SJSA1 (cell line): Measurements from ENCODE around the gene DICER1. TPM values are rescaled to one million over a fixed set of nuclear protein-coding genes. Genes with fewer than 3 reads are reported as not detected.

ENCODE experiments used
- DNase-seq, 2 experiments: peaks; one replicate each; pipeline ENCODE4 v3.0.0-alpha.2; 2015 to 2020; ENCODE audit warnings: low spot score in 2 of 2, low read depth in 1 of 2
- H3K27ac ChIP-seq: fragments of 250-450 bp; sonication (Bioruptor Pico); 2 replicates; pipeline ENCODE4 v1.5.1; 2020; ENCODE audit warnings: mild to moderate bottlenecking, moderate library complexity
- H3K27me3 ChIP-seq: fragments of 250-450 bp; sonication (Bioruptor Pico); replicated peaks from 2 replicates; pipeline ENCODE4 v1.5.1; 2020; ENCODE audit warnings: mild to moderate bottlenecking, moderate library complexity
- H3K36me3 ChIP-seq: fragments of 250-450 bp; sonication (Bioruptor Pico); 2 replicates; pipeline ENCODE4 v1.5.1; 2020; ENCODE audit warnings: mild to moderate bottlenecking
- H3K4me1 ChIP-seq: fragments of 250-450 bp; sonication (Bioruptor Pico); replicated peaks from 2 replicates; pipeline ENCODE4 v1.6.1; 2021; ENCODE audit warnings: mild to moderate bottlenecking
- H3K4me3 ChIP-seq: fragments of 250-450 bp; sonication (Bioruptor Pico); 2 replicates; pipeline ENCODE4 v1.5.1; 2020; ENCODE audit warnings: mild to moderate bottlenecking
- H3K9me3 ChIP-seq: fragments of 250-450 bp; sonication (Bioruptor Pico); replicated peaks from 2 replicates; pipeline ENCODE4 v1.5.1; 2020; ENCODE audit warnings: mild to moderate bottlenecking
- total RNA-seq: library from RNA; depleted of rRNA; stranded (reverse); fragments of >200 nt; shearing (Covaris generic); gene quantifications from 2 replicates; pipeline ENCODE4 v1.2.3, GENCODE V29; 2014

Gene DICER1
- total RNA-seq, 1 experiment from 2014 or later, result 28.6 TPM

- H3K4me1 ChIP-seq, result peaks cover 14% of the 10 kb centered on the region
- no peak overlapping the region for H3K27ac ChIP-seq
- no peaks in the 10 kb centered on the region; the same call in 1 of the 2 replicates for H3K27me3 ChIP-seq
- H3K9me3 ChIP-seq, result no peaks in the 10 kb centered on the region
- DNase-seq, result no peak
- H3K36me3 ChIP-seq, result peaks cover 2% of the 10 kb centered on the region; the same call in 1 of the 2 replicates
- no peak overlapping the region for H3K4me3 ChIP-seq
Observed at GRCh38 chr14:95136631-95137030, 20.7 kb downstream of the DICER1 start.

GRCh38 chr14:95134304-95134933, 22.9 kb downstream of the DICER1 start:
- Histone ChIP-seq H3K4me1 (peaks cover 14% of the 10 kb centered on the region), H3K36me3 (peaks cover 10% of the 10 kb centered on the region), H3K4me3 (no peak overlapping the region), H3K27me3 (no peaks in the 10 kb centered on the region), H3K27ac (no peak overlapping the region), H3K9me3 (no peaks in the 10 kb centered on the region)
- no peak for DNase-seq

- H3K27ac ChIP-seq, result peak overlapping the region; percentile 66
- H3K4me3 ChIP-seq, result no peak overlapping the region
- peaks cover 14% of the 10 kb centered on the region for H3K4me1 ChIP-seq
- no peaks in the 10 kb centered on the region for H3K27me3 ChIP-seq
- H3K9me3 ChIP-seq, result no peaks in the 10 kb centered on the region
- H3K36me3 ChIP-seq, result peaks cover 14% of the 10 kb centered on the region
- DNase-seq, result peak in 1 of 2 experiments; percentile 7
Observed at GRCh38 chr14:95133282-95133681, 24.0 kb downstream of the DICER1 start.

GRCh38 chr14:95132760-95133159, 24.6 kb downstream of the DICER1 start:
- Histone ChIP-seq H3K27ac (peak overlapping the region; percentile 66), H3K36me3 (peaks cover 14% of the 10 kb centered on the region), H3K9me3 (no peaks in the 10 kb centered on the region), H3K4me1 (peaks cover 14% of the 10 kb centered on the region), H3K4me3 (no peak overlapping the region), H3K27me3 (no peaks in the 10 kb centered on the region)
- peak in 1 of 2 experiments; percentile 19 for DNase-seq

- peaks cover 17% of the 10 kb centered on the region for H3K4me1 ChIP-seq
- no peaks in the 10 kb centered on the region for H3K27me3 ChIP-seq
- no peak overlapping the region for H3K27ac ChIP-seq
- H3K36me3 ChIP-seq, result peaks cover 14% of the 10 kb centered on the region
- DNase-seq, result no peak
- H3K9me3 ChIP-seq, result no peaks in the 10 kb centered on the region
- no peak overlapping the region for H3K4me3 ChIP-seq
Observed at GRCh38 chr14:95130549-95130948, 26.8 kb downstream of the DICER1 start.

- no peak for DNase-seq
- H3K27me3 ChIP-seq, result no peaks in the 10 kb centered on the region
- H3K4me1 ChIP-seq, result peaks cover 12% of the 10 kb centered on the region
- H3K4me3 ChIP-seq, result no peak overlapping the region
- H3K9me3 ChIP-seq, result no peaks in the 10 kb centered on the region
- peaks cover 27% of the 10 kb centered on the region for H3K36me3 ChIP-seq
- H3K27ac ChIP-seq, result no peak overlapping the region
Observed at GRCh38 chr14:95128140-95128539, 29.2 kb downstream of the DICER1 start.

- peaks cover 27% of the 10 kb centered on the region for H3K36me3 ChIP-seq
- H3K4me3 ChIP-seq, result no peak overlapping the region
- no peaks in the 10 kb centered on the region for H3K27me3 ChIP-seq
- H3K4me1 ChIP-seq, result peaks cover 7% of the 10 kb centered on the region
- no peak overlapping the region for H3K27ac ChIP-seq
- DNase-seq, result no peak
- no peaks in the 10 kb centered on the region for H3K9me3 ChIP-seq
Observed at GRCh38 chr14:95127531-95127911, 29.8 kb downstream of the DICER1 start.

GRCh38 chr14:95126906-95127530, 30.3 kb downstream of the DICER1 start:
- no peak for DNase-seq
- Histone ChIP-seq H3K36me3 (peaks cover 28% of the 10 kb centered on the region), H3K27me3 (no peaks in the 10 kb centered on the region), H3K4me3 (no peak overlapping the region), H3K4me1 (peaks cover 3% of the 10 kb centered on the region; the same call in 1 of the 2 replicates), H3K27ac (no peak overlapping the region), H3K9me3 (no peaks in the 10 kb centered on the region)

- H3K9me3 ChIP-seq, result no peaks in the 10 kb centered on the region
- no peaks in the 10 kb centered on the region for H3K27me3 ChIP-seq
- peaks cover 25% of the 10 kb centered on the region for H3K36me3 ChIP-seq
- H3K4me3 ChIP-seq, result no peak overlapping the region
- no peak overlapping the region for H3K27ac ChIP-seq
- no peak for DNase-seq
- H3K4me1 ChIP-seq, result peaks cover 3% of the 10 kb centered on the region; the same call in 1 of the 2 replicates
Observed at GRCh38 chr14:95125915-95126314, 31.4 kb downstream of the DICER1 start.

- DNase-seq, result no peak
- no peak overlapping the region for H3K27ac ChIP-seq
- H3K4me1 ChIP-seq, result peaks cover 3% of the 10 kb centered on the region; the same call in 1 of the 2 replicates
- no peaks in the 10 kb centered on the region for H3K27me3 ChIP-seq
- H3K4me3 ChIP-seq, result no peak overlapping the region
- peaks cover 26% of the 10 kb centered on the region for H3K36me3 ChIP-seq
- H3K9me3 ChIP-seq, result no peaks in the 10 kb centered on the region
Observed at GRCh38 chr14:95125221-95125620, 32.1 kb downstream of the DICER1 start.

GRCh38 chr14:95123891-95124579, 33.3 kb downstream of the DICER1 start:
- Histone ChIP-seq H3K4me3 (no peak overlapping the region), H3K27ac (no peak overlapping the region), H3K27me3 (no peaks in the 10 kb centered on the region), H3K4me1 (peaks cover 3% of the 10 kb centered on the region; the same call in 1 of the 2 replicates), H3K36me3 (peaks cover 26% of the 10 kb centered on the region), H3K9me3 (no peaks in the 10 kb centered on the region)
- no peak for DNase-seq

- DNase-seq, result no peak
- H3K27ac ChIP-seq, result no peak overlapping the region
- no peak overlapping the region for H3K4me3 ChIP-seq
Observed at GRCh38 chr14:95122621-95122945, 34.7 kb downstream of the DICER1 start.

GRCh38 chr14:95121911-95122620, 35.3 kb downstream of the DICER1 start:
- peaks cover 1% of the 10 kb centered on the region; the same call in 1 of the 2 replicates for H3K4me1 ChIP-seq
- H3K4me3 ChIP-seq, result no peak overlapping the region
- H3K27ac ChIP-seq, result no peak overlapping the region
- H3K36me3 ChIP-seq, result peaks cover 36% of the 10 kb centered on the region
- H3K9me3 ChIP-seq, result no peaks in the 10 kb centered on the region
- H3K27me3 ChIP-seq, result no peaks in the 10 kb centered on the region
- DNase-seq, result no peak

More at GRCh38 chr14:95122621-95122945, 34.7 kb downstream of the DICER1 start:
- H3K4me1 ChIP-seq, result peaks cover 3% of the 10 kb centered on the region; the same call in 1 of the 2 replicates
- H3K9me3 ChIP-seq, result no peaks in the 10 kb centered on the region
- H3K27me3 ChIP-seq, result no peaks in the 10 kb centered on the region
- H3K36me3 ChIP-seq, result peaks cover 31% of the 10 kb centered on the region
